Measurements from ENCODE around the gene POC1A.

POC1A gene

DNA sequence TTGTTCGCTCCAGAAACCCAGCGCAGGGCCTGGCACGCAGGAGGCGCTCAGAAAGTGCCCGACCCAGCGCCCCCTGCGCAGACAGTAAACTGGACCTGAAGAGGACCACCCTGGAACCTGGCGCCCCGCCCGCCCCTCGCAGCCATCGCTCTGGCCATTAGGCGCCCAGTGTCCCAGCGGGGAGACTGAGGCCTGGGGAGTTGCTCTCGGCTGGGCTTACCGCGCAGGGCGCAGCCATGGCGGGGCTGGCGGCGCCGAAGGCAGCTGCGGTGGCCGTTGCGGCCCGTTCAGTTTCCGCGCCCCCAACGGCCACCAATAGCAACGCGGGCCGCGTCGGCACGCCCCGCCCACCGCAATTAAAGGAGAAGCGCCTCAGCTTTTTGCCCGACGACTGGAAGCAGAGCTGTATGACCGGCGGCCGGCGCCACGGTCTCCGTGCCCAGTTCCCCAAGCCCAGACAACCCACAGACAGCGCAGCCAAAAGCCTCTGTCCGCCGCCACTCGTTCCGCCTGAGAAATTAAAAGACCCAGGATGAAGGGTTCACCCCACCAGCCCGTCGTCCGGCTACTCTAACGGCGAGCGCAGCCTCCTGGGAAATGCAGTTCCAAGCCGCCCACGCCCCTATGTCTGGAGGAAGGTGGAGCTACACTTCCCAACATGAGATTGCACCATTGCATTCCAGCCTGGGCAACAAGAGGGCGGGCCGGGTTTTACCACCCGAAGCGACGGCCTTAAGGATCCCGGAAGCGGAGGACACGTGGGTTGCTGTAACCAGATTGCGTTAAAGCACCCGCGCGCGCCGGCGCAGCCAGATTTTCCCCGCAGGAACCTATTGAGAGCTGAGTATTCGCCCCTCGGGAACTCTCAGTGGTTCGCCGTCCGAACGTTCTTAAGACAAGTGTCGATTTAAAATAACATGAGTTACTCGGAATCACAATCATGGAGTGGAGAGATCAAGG, at the start of gene POC1A:
TSS of gene POC1A (minus strand) at position 289 of the 960 bp plus-strand sequence. CDS start at position 238, 51 bp downstream.
- peak; percentile 31 for FAIRE-seq

DNA sequence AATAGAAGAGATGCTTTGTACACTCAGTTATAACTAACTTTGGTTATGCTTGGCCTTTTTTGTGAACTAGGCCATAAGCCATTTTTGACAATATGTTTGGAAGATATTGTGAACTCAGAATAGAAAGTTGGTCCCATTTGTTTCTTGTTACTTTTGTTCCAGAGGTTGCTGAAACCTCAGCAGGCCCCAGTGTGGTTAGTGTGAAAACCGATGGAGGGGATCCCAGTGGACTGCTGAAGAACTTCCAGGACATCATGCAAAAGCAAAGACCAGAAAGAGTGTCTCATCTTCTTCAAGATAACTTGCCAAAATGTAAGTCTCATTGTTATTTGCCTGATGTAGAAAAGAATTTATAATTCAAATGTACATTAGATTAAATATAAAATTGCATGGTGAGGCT, 49.5 kb upstream of the POC1A start:
- no peak for FAIRE-seq

DNA sequence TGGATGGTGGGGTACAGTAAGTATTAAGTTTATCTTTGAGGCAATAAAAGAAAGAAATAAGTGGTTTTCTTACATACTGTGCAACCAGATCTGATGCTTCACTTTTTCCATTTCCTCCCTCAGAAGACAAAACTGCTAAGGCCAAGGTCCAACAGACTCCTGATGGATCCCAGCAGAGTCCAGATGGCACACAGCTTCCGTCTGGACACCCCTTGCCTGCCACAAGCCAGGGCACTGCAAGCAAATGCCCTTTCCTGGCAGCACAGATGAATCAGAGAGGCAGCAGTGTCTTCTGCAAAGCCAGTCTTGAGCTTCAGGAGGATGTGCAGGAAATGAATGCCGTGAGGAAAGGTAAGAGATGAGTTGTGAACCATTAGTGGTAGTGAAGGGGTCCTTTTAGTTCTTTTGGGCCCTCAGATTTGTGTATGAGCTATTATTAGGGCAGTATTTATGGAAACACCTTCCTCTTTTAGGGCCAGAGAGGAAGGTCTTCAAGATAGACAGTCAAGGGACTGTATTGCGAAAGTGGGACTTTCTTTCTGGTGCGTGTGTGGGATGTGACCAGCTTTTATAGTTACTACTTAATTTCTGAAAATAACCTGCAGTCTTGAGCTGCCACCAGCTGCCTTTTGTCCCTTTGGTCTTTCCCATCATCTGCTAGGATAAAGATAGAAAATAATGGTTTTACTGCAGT, 48.3 kb upstream of the POC1A start:
- FAIRE-seq: no peak

DNA sequence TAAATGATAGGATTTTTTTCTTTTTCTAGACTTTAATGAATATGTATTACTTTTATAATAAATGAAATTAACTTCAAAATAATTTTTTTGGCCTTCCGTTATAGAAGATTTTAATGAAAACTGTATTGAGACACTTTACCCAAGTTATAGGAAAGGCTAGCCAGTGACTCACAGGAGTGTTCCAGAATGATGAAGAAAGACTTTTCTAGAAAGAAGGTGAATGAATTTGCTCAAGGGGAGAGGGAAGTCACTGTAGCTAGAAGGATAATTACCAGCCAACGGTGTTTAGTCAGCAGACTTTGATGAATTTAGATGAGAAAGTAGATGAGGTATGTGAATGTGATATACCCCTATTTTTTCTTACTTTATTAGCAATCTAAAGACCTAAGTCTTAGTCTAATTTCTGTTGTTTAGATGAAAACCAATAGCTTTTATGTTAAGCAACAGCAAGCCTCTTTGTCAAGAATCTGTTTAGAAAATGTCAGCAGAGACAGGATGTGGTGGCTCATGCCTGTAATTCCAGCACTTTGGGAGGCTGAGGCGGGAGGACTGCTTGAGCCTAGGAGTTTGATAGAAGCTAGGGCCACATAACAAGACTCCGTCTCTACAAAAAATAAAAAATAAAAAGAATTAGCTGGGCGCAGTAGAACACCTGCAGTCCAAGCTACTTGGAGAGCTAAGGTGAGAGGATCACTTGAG, 46.9 kb upstream of the POC1A start:
- FAIRE-seq: no peak

DNA sequence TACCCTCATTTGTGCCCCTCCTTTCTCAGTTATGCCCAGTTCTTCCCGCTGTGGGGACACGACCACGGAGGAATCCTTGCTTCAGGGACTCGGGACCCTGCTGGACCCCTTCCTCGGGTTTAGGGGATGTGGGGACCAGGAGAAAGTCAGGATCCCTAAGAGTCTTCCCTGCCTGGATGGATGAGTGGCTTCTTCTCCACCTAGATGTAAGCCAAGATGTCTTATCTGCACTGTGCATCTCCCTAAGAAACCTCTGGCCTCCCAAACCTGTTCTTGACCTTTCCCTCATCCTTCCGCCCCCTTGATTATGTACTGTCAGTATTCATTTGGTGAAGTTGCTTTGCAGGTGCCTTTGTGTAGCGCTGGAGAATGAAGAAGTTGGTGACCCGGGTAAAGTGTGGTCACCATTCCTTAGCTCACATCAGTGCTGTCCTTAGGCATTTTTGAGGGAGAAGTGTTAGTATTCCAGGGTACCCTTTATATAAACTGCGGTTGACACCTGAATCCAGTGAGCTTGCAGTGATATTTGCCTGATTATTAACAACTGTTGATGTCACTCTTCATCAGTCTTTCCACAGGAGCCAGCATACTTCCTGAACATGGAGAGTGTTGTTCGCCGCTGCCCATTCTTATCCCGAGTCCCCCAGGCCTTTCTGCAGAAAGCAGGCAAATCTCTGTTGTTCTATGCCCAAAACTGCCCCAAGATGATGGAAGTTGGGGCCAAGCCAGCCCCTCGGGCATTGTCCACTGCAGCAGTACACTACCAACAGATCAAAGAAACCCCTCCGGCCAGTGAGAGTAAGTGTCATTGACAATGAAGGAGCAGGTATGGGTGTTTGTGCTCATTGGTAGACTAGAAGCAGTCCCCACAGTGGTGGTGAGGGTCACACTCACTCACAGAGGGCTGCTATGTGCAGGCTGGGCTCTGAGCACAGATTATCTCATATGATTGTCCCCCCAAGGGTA, 44.7 kb upstream of the POC1A start:
- no peak for FAIRE-seq

DNA sequence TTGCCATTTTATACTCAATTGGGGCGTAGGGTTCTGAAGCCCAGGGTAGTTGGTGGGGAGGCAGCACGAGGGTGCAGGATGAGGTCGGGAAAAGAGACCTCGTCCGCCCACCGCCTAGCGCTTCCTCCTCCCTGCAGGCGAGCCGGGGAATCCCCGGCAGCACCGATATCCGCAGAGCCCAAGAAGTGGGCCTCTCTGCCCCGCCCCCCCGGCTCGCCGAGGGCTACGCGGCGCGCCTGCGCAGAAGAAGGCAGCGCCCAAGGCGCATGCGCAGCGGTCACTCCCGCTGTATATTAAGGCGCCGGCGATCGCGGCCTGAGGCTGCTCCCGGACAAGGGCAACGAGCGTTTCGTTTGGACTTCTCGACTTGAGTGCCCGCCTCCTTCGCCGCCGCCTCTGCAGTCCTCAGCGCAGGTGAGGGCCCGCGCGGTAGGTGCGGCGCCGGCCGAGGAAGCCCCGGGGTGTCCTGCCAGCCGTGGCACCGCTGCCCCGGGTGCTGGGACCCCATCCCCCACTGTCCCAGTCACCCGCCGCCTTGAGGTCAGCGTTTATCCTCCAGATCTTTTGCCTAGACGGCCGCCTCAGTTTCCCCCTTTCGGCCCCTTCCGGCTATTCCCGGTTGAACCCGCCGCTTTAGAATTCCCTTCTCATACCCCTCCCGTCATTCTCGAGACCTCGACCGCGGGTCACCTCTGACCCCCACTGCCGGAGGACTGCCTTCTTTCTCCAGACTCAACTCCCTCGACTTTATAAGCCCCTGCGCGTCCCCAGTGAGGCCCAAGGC, 43.8 kb upstream of the POC1A start, which contains the start of gene ALAS1:
TSS of gene ALAS1 (plus strand) at position 319 of the 784 bp plus-strand sequence. CDS start 1,082 bp downstream, outside the sequence.
- FAIRE-seq: no peak

DNA sequence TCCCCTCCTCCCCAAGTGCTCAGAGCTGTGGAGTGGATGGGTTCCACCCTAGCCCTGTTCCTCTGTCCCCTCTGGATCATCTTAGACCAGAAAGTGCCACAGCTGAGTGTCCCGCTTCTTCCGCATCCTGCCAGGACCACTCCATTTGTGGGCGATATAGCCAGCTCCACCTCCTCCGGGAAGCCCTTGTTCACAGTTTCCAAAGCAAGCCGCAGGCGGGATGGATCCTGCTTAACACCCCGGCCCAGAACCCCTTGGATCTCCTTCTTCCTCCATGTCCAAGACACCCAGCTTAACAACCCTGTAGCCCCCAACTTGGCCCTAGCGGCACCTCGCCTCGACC, 43.2 kb upstream of the POC1A start:
- FAIRE-seq: no peak

DNA sequence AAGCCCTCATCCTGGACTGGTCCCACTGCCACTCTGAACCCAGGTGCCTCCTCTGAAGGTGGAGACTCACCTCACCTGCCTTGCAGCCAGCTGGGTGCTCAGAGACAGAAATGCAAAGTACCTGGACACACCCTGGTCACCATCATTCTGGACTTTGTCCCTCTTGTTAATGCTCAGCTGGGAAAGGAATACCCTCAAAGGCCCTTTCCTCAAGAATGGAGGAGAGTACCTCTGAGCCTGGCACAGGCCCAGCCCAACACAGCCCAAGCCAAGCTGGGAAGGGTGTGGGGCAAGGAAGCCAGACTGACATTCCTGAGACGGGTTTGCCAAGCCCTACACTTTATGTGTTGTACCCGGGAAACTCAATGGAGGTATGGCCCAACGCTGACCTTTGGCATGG, 42.8 kb upstream of the POC1A start:
- FAIRE-seq: peak; percentile 41

DNA sequence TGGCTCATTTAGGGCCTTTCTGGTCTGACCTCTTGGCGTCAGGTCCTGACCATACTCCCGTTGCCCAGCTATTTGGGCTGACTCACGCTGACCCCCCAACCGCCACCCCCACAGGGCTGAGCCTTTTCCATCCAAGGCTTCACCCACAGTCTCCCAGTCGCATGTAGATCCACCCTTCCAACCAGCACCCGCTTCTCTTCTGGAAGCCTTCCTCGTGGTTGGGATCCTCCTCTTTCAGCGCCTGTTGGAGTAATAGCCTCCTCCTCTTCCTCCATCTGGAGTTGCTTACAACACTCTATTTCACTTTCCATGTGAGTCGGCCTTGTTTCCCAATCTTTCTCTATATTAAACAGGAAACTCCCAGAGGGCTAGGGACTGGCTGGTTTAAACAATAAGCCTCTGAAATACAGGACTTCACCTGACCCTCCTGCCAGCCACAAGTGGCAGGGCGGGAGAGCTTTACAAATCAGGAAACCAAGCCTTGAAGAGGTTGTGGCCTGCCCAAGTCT, 41.7 kb upstream of the POC1A start:
- FAIRE-seq: no peak

DNA sequence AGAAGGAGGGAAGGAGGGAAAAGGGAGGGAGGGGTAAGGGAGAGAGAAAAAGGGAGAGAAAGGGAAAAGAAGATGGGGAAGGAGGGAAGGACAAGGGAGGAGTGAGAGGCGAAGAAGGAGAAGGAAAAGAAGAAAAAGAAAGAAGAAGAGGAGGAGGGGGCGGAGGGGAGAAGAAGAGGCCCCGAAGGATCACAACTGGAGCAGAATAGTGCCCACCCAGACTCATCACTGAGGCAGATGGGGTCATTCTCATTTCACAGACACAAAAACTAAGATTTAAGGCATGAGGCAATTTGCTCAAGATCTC, 41.0 kb upstream of the POC1A start:
- no peak for FAIRE-seq

DNA sequence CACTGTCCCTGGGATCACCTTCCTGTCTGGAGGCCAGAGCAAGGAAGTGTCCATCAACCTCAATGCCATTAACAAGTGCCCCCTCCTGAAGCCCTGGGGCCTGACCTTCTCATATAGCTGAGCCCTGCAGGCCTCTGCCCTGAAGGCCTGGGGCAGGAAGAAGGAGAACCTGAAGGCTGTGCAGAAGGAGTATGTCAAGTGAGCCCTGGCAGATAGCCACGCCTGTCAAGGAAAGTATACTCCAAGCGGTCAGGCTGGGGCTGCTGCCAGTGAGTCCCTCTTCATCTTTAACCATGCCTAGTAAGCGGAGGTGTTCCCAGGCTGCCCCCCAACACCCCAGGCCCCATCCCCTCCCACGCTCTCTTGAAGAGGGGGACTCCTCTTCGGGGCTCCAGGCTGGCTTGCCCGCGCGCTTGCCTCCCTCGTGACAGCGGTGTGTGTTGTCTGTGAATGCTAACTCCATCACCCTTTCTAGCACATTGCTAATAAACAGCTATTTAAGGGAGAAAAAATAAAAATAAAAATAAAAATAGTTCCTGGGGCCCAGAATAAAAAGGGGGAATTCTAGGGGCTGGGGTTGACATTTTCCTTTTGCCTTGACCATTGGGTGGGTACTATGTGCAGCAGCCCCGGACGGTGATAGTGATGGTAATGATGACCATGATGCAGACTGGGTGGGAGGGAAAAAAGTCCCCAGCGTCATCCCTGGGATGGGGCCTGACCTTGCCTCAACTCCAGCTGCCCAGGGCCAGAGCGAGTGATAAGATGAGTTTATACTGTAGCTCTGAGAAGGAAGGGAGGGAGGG, 40.5 kb upstream of the POC1A start:
- no peak for FAIRE-seq

DNA sequence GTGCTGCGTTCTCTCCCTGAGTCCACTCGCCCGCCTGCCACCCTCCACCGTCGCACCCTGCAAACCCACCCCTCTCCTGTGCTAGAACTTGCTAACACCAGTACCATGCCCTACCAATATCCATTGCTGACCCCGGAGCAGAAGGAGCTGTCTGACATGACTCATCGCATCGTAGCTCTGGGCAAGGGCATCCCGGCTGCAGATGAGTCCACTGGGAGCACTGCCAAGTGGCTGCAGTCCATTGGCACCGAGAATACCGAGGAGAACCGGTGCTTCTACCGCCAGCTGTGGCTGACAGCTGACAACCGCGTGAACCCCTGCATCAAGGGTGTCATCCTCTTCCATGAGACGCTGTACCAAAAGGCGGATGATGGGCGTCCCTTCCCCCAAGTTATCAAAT, 38.8 kb upstream of the POC1A start:
- FAIRE-seq: no peak

DNA sequence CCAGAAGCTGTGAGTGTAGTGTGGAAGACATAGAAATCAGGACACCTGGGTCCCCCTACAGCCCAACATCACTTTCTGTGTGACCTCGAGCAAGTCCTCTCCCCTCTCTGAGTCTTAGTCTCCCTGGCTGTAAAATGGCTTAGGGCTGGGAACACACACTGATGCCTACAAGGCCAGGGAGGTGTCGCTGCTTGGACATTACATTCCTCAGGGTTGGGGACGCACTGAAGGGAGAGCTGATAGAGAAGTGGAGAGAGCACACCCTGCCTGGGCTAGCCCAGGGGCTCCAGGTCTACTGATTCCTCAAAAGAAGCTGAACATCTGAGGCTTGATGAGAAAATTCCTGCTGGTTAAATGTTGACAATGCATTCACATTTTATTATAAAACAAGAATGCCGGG, 37.4 kb upstream of the POC1A start:
- no peak for FAIRE-seq

DNA sequence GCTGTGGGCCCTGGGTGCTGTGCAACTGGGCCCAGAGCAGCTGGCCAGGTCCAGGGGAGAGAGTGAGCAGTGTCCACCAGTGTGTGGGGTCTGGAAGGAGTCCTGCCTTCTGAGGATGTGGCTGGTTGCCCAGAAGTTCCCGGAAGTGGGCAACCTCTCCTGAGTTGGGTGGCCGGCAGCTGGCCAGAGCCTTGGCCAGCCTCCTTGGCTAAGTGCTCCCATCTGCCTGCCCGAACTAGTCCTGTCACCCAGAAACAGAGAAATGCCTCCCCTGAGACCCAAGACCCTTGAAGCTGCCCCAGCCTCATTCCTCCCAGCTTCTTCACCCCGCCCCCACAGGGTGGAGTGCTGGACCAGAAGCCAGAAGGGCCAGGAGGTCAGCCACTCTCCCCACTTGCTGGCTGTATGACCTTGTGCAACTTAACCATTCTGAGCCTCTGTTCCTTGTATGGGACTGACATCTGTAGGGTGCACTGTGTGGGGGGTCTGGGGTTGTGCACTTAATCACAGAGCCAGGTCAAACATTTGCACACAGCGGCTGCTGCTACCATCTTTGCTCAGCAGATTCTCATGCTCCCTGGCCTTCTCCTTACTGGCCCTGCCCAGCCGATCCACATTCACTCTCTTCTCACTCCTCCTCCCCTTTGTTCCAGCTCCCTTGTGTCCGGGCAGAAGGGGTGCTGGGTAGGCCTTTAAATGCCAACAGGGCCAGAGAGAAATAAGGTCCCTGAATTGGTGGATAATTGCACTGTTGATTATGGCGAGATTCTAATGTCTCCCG, 36.3 kb upstream of the POC1A start:
- FAIRE-seq: no peak

DNA sequence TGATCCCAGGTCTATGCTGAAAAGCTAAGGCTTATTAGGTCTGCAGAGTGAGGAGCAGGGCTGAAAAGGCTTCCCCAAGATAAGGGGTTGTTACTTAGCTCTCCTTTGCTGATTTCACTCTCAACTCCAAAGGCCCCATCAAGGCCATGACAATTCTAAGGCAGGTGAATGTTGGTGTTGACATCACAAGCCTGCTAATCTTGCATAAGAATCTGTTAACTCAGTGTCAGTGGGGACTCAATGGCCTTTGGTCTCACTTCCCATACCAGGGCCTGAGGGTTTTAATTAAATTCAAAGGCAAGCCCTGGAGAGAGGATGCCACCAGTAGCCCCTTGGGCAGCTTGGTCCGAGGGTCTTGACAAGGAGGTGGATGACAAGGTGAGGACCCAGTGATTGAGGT, 34.3 kb upstream of the POC1A start:
- FAIRE-seq: no peak

DNA sequence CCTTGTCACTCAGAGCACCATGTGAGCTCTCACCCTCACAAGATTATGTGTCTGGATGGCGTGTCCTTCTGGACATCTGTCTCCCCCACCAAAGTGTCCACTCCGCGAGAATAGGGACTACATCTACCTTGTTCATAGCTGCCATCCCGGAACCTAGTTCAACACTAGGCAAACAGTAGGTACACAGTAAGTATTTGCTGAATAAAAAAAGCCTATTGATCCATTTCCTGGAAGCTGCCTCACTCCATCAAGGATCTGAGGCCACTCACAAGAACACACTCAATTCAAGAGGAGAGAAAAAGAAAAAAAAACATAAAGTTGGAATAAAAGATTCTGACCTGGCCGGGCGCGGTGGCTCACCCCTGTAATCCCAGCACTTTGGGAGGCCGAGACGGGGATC, 32.5 kb upstream of the POC1A start:
- FAIRE-seq: no peak

DNA sequence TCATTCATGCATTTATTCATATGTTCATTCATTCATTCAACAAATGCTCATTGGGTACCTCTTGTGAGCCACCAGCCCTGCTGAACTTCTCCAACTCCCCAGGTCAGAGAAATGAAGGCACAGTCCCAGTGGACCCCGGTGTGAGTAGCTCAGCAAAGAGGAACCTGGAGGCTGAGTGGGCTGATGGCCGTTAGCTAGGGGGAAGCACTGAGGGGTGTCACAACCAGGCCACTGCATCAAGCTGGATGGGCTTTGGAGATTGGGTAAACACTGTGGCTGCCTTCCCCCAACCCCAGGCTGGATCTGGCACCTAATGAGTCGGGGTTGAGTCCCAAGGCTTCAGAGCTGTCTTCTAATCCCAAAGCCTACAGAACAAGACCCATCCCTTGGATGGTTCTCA, 31.6 kb upstream of the POC1A start:
- FAIRE-seq: no peak

DNA sequence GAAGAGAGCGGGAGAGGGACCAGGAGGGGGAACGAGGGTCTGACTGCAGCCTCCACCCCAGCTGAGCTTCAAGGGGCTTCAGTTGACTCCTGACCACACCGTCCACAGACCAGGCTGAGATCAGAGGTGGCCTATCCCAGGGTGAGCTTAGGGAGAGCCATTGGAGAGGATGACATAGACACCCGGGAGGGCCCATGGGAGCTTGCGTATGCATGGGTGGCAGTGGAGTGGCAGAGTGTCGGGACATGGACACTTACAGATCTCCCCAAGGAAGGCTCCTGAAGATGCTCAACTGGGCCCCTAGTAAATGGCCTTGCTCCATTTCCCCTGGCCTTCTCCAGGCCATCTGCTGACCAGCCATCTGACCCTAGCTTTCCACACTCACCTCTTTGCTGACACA, 31.1 kb upstream of the POC1A start:
- FAIRE-seq: no peak

DNA sequence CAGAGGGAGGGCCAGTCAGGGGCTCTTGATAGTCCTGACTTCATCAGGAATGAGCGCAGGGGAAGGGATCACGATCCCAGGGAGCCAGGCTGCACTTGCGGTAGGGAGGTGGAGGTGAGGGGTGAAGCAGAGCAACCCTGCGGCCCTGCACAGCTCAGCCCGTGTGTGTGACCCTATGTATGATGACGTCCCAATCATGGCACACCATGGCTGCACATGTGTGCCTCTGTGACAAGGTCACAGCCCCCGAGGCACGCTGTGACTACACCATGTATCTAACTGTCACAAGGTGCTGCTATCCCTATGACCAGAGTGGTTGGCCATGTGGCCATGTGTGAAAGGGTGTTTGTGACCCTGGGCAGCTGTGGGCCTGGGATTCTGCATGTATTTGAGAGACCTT, 30.5 kb upstream of the POC1A start:
- no peak for FAIRE-seq

All from colon (tissue), 2 donors.